Brain microvascular endothelial cell (primary cell): ENCODE results near the gene ITGA1.
"Not testable (repeated sequence)": the region's sequence is repeated elsewhere in the genome, so short reads cannot be mapped to it uniquely, and the experiment has no call there.

ENCODE experiments used
- DNase-seq: peaks from one replicate; pipeline ENCODE4 v3.0.0-alpha.2; 2020
- H3K27ac ChIP-seq: fragments of 250-450 bp; sonication (Bioruptor Pico); 2 replicates; pipeline ENCODE4 v1.5.1; 2020; ENCODE audit warnings: mild to moderate bottlenecking, moderate library complexity
- H3K27me3 ChIP-seq: fragments of 250-450 bp; sonication (Bioruptor Pico); replicated peaks from 2 replicates; pipeline ENCODE4 v1.5.1; 2020; ENCODE audit warnings: mild to moderate bottlenecking
- H3K36me3 ChIP-seq: fragments of 250-450 bp; sonication (Bioruptor Pico); replicated peaks from 2 replicates; pipeline ENCODE4 v1.5.1; 2020; ENCODE audit warnings: mild to moderate bottlenecking
- H3K4me3 ChIP-seq: 2 replicates; pipeline ENCODE4 v1.5.1; 2011; ENCODE audit warnings: low read depth, mild to moderate bottlenecking, control low read depth, low read length, moderate library complexity
- in situ Hi-C: cut with HindIII; loops from 2 replicates; pipeline ENCODE4 v1.10.0; 2017; ENCODE audit warnings: low sequenced_read_pairs, low pct_ligation_motif_present
- TF ChIP-seq, protein P1 (sequence below): IDR thresholded peaks from 2 replicates; pipeline ENCODE4 v1.5.1; 2011; ENCODE audit warnings: low read depth, mild to moderate bottlenecking, moderate library complexity, low read length, control low read depth, inconsistent platforms; ENCODE audit errors: missing control alignments

The ITGA1 gene

GRCh38 chr5:52817818-52818217 is 30.1 kb downstream of the ITGA1 start:
- H3K27me3 ChIP-seq: no peaks in the 10 kb centered on the region
- H3K4me3 ChIP-seq: no peak overlapping the region
- DNase-seq: no peak
- in situ Hi-C loops: no loop called here
- TF ChIP-seq, protein P1, sequence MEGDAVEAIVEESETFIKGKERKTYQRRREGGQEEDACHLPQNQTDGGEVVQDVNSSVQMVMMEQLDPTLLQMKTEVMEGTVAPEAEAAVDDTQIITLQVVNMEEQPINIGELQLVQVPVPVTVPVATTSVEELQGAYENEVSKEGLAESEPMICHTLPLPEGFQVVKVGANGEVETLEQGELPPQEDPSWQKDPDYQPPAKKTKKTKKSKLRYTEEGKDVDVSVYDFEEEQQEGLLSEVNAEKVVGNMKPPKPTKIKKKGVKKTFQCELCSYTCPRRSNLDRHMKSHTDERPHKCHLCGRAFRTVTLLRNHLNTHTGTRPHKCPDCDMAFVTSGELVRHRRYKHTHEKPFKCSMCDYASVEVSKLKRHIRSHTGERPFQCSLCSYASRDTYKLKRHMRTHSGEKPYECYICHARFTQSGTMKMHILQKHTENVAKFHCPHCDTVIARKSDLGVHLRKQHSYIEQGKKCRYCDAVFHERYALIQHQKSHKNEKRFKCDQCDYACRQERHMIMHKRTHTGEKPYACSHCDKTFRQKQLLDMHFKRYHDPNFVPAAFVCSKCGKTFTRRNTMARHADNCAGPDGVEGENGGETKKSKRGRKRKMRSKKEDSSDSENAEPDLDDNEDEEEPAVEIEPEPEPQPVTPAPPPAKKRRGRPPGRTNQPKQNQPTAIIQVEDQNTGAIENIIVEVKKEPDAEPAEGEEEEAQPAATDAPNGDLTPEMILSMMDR: no peak
- no peak overlapping the region for H3K27ac ChIP-seq
- H3K36me3 ChIP-seq: no peaks in the 10 kb centered on the region

DNA sequence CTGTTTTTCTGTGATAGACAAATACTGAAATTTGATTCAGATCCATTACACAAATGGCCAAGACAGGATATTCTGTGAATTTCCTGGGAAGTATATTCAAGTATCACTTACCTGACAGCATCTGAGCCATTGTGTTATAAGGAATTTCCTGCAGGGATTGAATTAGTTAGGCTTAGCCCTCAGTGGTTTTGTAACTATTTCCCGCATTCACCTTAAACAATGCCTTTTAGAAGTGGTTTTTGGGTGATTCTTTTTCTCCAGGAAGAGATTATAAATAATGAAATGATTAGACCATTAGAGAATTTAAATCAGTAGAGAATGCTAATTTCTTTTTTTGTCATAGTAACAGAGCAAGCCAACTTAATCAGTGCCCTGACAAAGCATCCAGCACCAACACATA is 30.6 kb downstream of the ITGA1 start:
- no peaks in the 10 kb centered on the region for H3K27me3 ChIP-seq
- H3K27ac ChIP-seq: no peak overlapping the region
- TF ChIP-seq, protein P1: no peak
- H3K36me3 ChIP-seq: no peaks in the 10 kb centered on the region
- H3K4me3 ChIP-seq: no peak overlapping the region
- no peak for DNase-seq
- in situ Hi-C loops: no loop called here

DNA sequence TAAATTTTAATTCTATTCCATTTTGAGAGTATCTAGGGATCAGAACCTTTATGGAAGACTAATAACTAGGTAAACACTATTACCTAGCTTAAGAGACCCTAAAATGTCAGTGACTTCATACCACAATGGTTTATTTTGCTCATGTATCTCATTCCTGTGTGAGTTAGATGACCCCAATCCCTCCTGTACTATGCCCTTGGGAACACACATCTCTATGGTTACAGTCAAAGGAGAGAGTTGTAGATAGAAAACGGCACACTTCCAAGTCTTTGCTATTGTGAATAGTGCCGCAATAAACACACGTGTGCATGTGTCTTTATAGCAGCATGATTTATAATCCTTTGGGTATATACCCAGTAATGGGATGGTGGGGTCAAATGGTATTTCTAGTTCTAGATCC is 31.1 kb downstream of the ITGA1 start:
- H3K27me3 ChIP-seq, H3K36me3 ChIP-seq, in situ Hi-C loops, H3K4me3 ChIP-seq, DNase-seq, H3K27ac ChIP-seq: not testable (repeated sequence)

DNA sequence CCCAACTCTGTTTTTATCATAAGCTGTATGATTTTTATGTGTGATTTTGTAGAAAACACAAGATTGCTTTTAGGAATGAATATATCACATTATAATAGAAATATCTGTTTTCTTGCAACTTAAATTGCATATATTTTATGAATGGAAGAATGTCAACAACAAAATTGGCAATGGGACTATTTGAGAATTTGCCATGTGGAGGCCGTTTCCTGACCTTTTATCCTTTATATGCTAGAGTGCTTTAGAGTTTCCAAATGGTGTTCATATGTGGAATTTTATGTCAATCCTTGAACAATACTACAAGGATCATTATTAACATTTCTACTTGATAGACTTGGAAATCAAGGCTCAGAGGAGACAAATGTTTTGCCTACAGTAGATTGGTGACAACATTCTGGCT is 34.2 kb downstream of the ITGA1 start:
- Histone ChIP-seq H3K27ac (no peak overlapping the region), H3K27me3 (no peaks in the 10 kb centered on the region), H3K36me3 (no peaks in the 10 kb centered on the region), H3K4me3 (no peak overlapping the region)
- TF ChIP-seq, protein P1: no peak
- in situ Hi-C loops: no loop called here
- DNase-seq: no peak

DNA sequence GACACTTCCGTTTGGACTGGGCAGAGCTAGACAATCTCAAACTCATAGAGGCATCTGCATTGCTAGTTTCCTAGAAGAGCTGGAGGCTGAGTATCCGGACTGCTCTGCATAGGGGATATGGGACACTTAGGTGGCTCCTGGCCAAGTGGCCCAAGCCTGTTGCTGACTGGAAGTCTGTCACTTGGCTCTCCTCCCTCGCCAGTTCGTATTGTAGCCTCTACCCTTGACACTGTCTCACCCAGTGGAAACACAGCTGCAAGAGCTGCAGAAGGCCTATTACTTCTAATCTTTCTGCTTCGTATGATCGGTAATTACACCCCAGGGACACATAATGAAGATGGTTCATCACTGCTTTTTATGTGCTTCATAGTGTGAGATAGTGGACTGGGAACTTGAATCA is 34.7 kb downstream of the ITGA1 start:
- in situ Hi-C loops: no loop called here
- DNase-seq: no peak
- TF ChIP-seq, protein P1: no peak
- Histone ChIP-seq H3K27ac (no peak overlapping the region), H3K36me3 (no peaks in the 10 kb centered on the region), H3K4me3 (no peak overlapping the region), H3K27me3 (no peaks in the 10 kb centered on the region)

GRCh38 chr5:52824827-52825226 is 37.1 kb downstream of the ITGA1 start:
- in situ Hi-C loops: no loop called here
- Histone ChIP-seq H3K27me3 (no peaks in the 10 kb centered on the region), H3K4me3 (no peak overlapping the region), H3K27ac (no peak overlapping the region), H3K36me3 (no peaks in the 10 kb centered on the region)
- DNase-seq: no peak
- TF ChIP-seq, protein P1: no peak
